Neural crest cell (in vitro differentiated cells): ENCODE data around the gene RNF121. TPM values are rescaled to one million over a fixed set of nuclear protein-coding genes. Genes with fewer than 3 reads are reported as not detected.
"Not testable (repeated sequence)": the region's sequence is repeated elsewhere in the genome, so short reads cannot be mapped to it uniquely, and the experiment has no call there.

Source experiments
- DNase-seq: peaks from one replicate; pipeline ENCODE4 v3.0.0; 2021; ENCODE audit warnings: low read depth, mixed read lengths, low spot score
- H3K27ac Mint-ChIP-seq: one replicate; pipeline ENCODE4 v1.8.0; 2021; ENCODE audit warnings: mild to moderate bottlenecking, mixed read lengths; ENCODE audit not compliant: unreplicated experiment
- H3K27me3 Mint-ChIP-seq: 2 replicates; pipeline ENCODE4 v1.8.0; 2021; ENCODE audit warnings: low read depth, mild to moderate bottlenecking, mixed read lengths
- H3K36me3 Mint-ChIP-seq: 2 replicates; pipeline ENCODE4 v1.8.0; 2021; ENCODE audit warnings: low read depth, mild to moderate bottlenecking, mixed read lengths
- H3K4me1 Mint-ChIP-seq: 2 replicates; pipeline ENCODE4 v1.8.0; 2021; ENCODE audit warnings: mixed read lengths
- H3K4me3 Mint-ChIP-seq: one replicate; pipeline ENCODE4 v1.8.0; 2021; ENCODE audit warnings: mild to moderate bottlenecking, mixed read lengths
- H3K9me3 Mint-ChIP-seq: 2 replicates; pipeline ENCODE4 v1.8.0; 2021; ENCODE audit warnings: mixed read lengths
- long read RNA-seq: library from polyadenylated mRNA; unstranded; transcript quantifications from one replicate; pipeline ENCODE4 v2.0.0, GENCODE V29; 2020
- total RNA-seq: library from RNA; stranded (reverse); gene quantifications from 2 replicates; pipeline ENCODE4 v1.2.1, GENCODE V29; 2021
- TF ChIP-seq, protein P1 (sequence below): fragments of 200-600 bp; sonication (generic); conservative IDR thresholded peaks from 2 replicates; pipeline ENCODE4 v1.5.0; 2021; ENCODE audit warnings: antibody characterized with exemption, mild to moderate bottlenecking

The RNF121 gene
- 48.8 and 49.9 TPM in 2 replicates for total RNA-seq
- long read RNA-seq, transcript RNF121-201 (9 exons, 2,625 nt): major isoform, 7 of 20 reads
- long read RNA-seq, partial matches to known transcripts: 3 of 20 reads
- long read RNA-seq, other reads (novel, unspliced or antisense): 3 of 20 reads

DNA sequence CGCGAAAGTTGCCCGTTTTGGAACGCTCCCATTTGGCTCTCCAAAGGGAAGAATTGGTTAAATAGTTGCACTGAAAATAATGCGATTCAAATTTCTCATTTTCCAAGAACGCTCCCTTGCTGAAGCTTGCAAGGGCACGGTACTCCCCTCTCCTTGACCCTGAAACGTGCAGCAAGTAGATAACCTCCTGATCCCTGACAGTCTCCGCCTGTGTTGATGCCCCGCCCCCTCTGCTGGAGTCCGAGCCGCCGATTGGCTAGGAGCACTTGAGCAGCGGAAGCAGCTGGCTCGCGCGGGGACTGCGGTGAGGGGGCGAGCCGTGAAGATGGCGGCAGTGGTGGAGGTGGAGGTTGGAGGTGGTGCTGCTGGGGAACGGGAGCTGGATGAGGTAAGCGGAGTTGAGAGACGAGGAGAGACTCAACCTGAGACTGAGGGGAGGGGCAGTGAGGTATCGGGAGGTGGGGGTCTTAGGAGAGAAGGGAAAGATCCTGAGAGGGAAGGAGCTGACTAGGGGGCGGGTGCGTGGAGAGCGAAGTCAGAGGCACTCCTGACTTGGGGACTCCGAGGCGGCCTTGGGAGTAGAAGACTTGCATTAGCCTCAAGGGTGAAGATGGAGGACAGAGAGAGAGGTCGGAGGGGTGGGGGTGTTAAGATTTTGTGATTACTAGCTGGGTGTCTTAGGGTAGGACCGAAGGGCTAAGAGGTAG, at the start of gene RNF121:
Gene RNF121 (plus strand): TSS at position 310 of the 707 bp plus-strand sequence. CDS start 16 bp downstream, at position 326.
- TF ChIP-seq, protein P1, sequence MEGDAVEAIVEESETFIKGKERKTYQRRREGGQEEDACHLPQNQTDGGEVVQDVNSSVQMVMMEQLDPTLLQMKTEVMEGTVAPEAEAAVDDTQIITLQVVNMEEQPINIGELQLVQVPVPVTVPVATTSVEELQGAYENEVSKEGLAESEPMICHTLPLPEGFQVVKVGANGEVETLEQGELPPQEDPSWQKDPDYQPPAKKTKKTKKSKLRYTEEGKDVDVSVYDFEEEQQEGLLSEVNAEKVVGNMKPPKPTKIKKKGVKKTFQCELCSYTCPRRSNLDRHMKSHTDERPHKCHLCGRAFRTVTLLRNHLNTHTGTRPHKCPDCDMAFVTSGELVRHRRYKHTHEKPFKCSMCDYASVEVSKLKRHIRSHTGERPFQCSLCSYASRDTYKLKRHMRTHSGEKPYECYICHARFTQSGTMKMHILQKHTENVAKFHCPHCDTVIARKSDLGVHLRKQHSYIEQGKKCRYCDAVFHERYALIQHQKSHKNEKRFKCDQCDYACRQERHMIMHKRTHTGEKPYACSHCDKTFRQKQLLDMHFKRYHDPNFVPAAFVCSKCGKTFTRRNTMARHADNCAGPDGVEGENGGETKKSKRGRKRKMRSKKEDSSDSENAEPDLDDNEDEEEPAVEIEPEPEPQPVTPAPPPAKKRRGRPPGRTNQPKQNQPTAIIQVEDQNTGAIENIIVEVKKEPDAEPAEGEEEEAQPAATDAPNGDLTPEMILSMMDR: no peak
- H3K27ac Mint-ChIP-seq: peak within 1 kb of the TSS; percentile 100
- H3K4me1 Mint-ChIP-seq: peaks cover 38% of the 10 kb centered on the region
- H3K9me3 Mint-ChIP-seq: no peaks in the 10 kb centered on the region
- H3K4me3 Mint-ChIP-seq: peak within 1 kb of the TSS; percentile 97
- H3K27me3 Mint-ChIP-seq: no peaks in the 10 kb centered on the region
- H3K36me3 Mint-ChIP-seq: no peaks in the 10 kb centered on the region
- peak; percentile 95 for DNase-seq

DNA sequence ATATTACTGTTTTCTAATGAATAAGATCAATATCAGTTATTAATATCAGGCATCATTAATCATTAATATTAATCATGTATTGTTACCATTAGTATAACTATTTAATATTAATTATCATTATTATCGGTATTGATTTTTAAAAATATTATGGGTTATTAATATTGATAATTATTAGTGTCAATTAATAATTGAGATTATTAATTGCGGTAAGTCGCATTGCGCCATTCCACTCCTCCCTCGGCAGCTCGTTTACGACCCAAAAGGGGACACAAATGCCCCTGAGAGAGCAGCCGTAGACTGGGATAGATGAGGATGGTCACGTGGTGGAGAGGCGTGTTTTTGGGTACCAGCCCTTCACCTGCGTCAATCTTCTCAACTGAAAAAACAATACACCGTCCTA, 43.0 kb upstream of the RNF121 start:
- H3K27ac Mint-ChIP-seq: not testable (repeated sequence)

DNA sequence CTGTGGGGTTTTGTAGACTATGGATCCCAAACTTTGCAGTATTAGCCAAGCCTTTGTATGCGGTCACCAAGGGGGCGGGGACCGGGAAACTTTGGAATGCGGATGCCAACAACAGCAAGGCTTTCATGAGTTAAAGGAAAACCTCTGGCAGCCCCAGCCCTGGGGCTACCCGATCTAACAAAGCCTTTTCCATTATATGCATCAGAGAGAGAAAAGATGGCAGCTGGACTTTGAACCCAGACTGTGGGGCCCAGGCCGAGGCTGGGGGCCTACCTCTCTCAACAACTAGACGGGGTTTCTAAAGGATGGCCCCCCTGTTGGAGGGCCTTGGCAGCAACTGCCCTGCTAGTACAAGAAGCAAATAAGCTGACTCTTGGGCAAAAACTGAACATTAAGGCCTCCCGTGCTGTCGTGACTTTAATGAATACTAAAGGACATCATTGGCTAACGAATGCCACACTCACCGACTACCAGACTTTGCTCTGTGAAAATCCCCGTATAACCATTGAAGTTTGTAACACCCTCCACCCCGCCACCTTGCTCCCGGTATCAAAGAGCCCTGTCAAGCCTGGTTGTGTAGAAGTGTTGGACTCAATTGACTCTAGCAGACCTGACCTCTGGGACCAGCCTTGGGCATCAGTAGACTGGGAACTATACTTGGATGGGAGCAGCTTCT, 40.4 kb upstream of the RNF121 start:
- peak overlapping the region; percentile 97 for H3K27ac Mint-ChIP-seq
- not testable (repeated sequence) for H3K9me3 Mint-ChIP-seq, H3K27me3 Mint-ChIP-seq
- H3K4me3 Mint-ChIP-seq: peak overlapping the region; percentile 67
- peaks cover 18% of the 10 kb centered on the region for H3K4me1 Mint-ChIP-seq
- peak; percentile 23 for DNase-seq
- peaks cover 26% of the 10 kb centered on the region for H3K36me3 Mint-ChIP-seq

More for the DNA sequence above, 43.0 kb upstream of the RNF121 start:
- H3K27me3 Mint-ChIP-seq, DNase-seq, H3K4me3 Mint-ChIP-seq, H3K9me3 Mint-ChIP-seq: not testable (repeated sequence)
- H3K4me1 Mint-ChIP-seq: peaks cover 18% of the 10 kb centered on the region
- peaks cover 19% of the 10 kb centered on the region for H3K36me3 Mint-ChIP-seq

DNA sequence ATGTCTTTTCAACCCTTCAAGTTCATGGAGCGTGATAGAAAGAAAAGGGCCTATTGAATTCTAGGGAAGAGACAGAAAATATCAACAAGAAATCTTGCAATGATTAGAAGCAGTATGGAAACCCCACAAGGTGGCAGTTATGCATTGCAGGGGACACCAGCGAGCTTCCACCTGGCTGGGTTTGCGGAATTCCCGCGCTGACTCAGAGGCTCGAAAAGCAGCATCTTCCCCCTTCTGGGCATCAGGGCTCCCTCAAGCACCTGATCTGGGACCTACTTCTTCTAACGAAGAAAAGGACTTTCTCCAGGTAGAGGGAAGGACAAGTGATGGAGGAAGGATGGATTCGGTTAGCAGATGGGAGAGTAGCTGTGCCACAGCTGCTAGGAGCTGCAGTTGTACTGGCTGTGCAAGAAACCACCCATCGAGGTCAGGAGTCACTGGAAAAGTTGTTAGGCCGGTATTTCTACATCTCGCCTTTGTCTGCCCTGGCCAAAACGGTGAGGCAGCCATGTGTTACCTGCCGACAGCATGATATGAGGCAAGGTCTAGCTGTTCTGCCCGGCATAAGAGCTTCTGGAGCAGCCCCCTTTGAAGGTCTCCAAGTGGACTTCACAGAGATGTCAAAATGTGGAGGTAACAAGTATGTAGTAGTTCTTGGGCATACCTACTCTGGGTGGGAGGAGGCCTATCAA, 39.5 kb upstream of the RNF121 start:
- H3K4me3 Mint-ChIP-seq, H3K9me3 Mint-ChIP-seq, DNase-seq, H3K27ac Mint-ChIP-seq, H3K27me3 Mint-ChIP-seq: not testable (repeated sequence)
- Mint-ChIP-seq H3K36me3 (peaks cover 33% of the 10 kb centered on the region), H3K4me1 (peaks cover 18% of the 10 kb centered on the region)

DNA sequence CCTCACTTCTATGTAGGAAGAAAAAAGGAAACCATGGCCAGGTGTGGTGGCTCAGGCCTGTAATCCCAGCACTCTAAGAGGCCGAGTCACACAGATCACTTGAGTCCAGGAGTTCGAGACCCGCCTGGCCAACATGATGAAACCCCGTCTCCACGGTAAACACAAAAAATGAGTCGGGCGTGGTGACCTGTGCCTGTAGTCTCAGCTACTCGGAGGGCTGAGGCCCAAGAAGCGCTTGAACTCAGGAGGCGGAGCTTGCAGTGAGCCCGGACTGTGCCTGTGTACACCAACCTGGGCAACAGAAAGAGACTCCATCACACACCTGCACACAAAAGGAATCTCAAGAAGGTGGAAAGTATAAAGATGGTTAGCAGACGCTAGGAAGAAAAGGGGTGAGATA, 32.9 kb upstream of the RNF121 start:
- Mint-ChIP-seq H3K4me1 (no peaks in the 10 kb centered on the region), H3K4me3 (no peak overlapping the region), H3K27me3 (no peaks in the 10 kb centered on the region), H3K36me3 (peaks cover 39% of the 10 kb centered on the region), H3K9me3 (peaks cover 10% of the 10 kb centered on the region), H3K27ac (no peak overlapping the region)
- TF ChIP-seq, protein P1: no peak
- DNase-seq: no peak

DNA sequence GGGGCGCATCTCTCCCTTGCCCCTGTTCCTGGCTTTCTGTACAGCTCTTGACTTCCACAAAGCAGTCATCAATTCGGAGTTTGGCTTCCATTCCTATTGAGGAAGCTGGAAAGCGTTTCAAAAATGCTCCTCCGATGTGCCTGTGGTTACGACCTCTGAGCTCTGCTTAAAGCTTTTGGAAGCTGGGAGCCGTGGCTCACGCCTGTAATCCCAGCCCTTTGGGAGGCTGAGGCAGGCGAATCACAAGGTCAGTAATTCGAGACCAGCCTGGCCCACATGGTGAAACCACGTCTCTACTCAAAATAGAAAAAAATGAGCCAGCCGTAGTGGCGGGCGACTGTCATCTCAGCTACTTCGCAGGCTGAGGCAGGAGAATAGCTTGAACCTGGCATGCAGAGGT, 27.7 kb upstream of the RNF121 start:
- not testable (repeated sequence) for H3K9me3 Mint-ChIP-seq, H3K4me1 Mint-ChIP-seq, H3K27ac Mint-ChIP-seq, DNase-seq, H3K27me3 Mint-ChIP-seq, H3K4me3 Mint-ChIP-seq
- peaks cover 31% of the 10 kb centered on the region for H3K36me3 Mint-ChIP-seq

DNA sequence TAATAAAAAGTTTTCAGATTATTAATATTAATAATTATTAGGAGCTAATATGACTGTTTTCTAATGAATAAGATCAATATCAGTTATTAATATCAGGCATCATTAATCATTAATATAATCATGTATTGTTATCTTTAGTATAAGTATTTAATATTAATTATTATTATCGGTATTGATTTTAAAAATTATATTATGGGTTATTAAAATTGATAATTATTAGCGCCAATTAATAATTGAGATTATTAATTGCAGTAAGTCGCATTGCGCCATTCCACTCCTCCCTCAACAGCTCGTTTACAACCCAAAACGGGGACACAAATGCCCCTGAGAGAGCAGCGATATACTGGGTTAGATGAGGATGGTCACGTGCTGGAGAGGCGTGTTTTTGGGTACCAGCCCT, 20.6 kb upstream of the RNF121 start:
- Mint-ChIP-seq H3K27me3 (no peaks in the 10 kb centered on the region), H3K27ac (no peak overlapping the region), H3K4me1 (peaks cover 7% of the 10 kb centered on the region), H3K36me3 (peaks cover 23% of the 10 kb centered on the region), H3K9me3 (peaks cover 4% of the 10 kb centered on the region), H3K4me3 (no peak overlapping the region)
- TF ChIP-seq, protein P1: no peak
- no peak for DNase-seq

DNA sequence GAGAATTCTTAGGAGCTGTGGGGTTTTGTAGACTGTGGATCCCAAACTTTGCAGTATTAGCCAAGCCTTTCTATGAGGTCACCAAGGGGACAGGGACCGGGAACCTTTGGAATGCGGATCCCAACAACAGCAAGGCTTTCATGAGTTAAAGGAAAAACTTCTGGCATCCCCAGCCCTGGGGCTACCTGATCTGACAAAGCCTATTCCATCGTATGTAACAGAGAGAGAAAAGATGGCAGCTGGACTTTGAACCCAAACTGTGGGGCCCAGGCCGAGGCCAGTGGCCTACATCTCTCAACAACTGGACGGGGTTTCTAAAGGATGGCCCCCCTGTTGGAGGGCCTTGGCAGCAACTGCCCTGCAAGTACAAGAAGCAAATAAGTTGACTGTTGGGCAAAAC, 18.1 kb upstream of the RNF121 start:
- H3K4me1 Mint-ChIP-seq, H3K4me3 Mint-ChIP-seq, H3K9me3 Mint-ChIP-seq, H3K27me3 Mint-ChIP-seq, H3K27ac Mint-ChIP-seq, DNase-seq: not testable (repeated sequence)
- H3K36me3 Mint-ChIP-seq: peaks cover 20% of the 10 kb centered on the region

DNA sequence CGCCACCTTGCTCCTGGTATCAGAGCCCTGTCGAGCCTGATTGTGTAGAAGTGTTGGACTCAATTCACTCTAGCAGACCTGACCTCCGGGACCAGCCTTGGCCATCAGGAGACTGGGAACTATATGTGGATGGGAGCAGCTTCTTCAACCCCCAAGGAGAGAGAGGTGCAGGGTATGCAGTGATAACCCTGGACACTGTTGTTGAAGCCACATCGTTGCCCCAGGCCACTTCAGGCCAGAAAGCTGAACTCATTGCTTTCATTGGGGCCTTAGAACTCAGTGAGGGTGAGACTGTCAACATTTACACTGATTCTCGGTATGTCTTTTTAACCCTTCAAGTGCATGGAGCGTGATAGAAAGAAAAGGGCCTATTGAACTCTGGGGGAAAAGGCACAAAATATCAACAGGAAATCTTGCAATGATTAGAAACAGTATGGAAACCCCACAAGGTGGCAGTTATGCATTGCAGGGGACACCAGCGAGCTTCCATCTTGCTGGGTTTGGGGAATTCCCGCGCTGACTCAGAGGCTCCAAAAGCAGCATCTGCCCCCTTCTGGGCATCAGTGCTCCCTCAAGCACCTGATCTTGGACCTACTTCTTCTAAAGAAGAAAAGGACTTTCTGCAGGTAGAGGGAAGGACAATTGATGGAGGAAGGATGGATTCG, 17.4 kb upstream of the RNF121 start:
- H3K4me1 Mint-ChIP-seq, H3K27ac Mint-ChIP-seq, DNase-seq, H3K9me3 Mint-ChIP-seq, H3K4me3 Mint-ChIP-seq, H3K27me3 Mint-ChIP-seq: not testable (repeated sequence)
- H3K36me3 Mint-ChIP-seq: peaks cover 17% of the 10 kb centered on the region

DNA sequence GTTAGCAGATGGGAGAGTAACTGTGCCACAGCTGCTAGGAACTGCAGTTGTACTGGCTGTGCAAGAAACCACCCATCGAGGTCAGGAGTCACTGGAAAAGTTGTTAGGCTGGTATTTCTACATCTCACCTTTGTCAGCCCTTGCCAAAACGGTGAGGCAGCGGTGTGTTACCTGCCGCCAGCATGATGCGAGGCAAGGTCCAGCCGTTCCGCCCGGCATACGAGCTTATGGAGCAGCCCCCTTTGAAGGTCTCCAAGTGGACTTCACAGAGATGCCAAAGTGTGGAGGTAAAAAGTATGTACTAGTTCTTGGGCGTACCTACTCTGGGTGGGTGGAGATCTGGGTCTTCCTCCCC, 16.9 kb upstream of the RNF121 start:
- not testable (repeated sequence) for H3K4me3 Mint-ChIP-seq, H3K27ac Mint-ChIP-seq, H3K9me3 Mint-ChIP-seq, H3K4me1 Mint-ChIP-seq, H3K27me3 Mint-ChIP-seq, DNase-seq
- peaks cover 14% of the 10 kb centered on the region for H3K36me3 Mint-ChIP-seq
